ENCODE measurements around the gene NAA80. TPM values are rescaled to one million over a fixed set of nuclear protein-coding genes. Genes with fewer than 3 reads are reported as not detected.
"Not testable (repeated sequence)": the region's sequence is repeated elsewhere in the genome, so short reads cannot be mapped to it uniquely, and the experiment has no call there.

Gene NAA80
- total RNA-seq, 1 experiment from 2014 or later: 2.2 TPM

GRCh38 chr3:50262778-50263177 is 36.4 kb downstream of the NAA80 start:
- DNase-seq (ENCODE audit: low read depth in 1 of 2, low spot score in 2 of 2): no peak
- H3K27ac ChIP-seq: no peak overlapping the region
- no peaks in the 10 kb centered on the region for H3K9me3 ChIP-seq (replicated peaks)
- H3K36me3 ChIP-seq: peaks cover 25% of the 10 kb centered on the region
- H3K4me3 ChIP-seq: no peak overlapping the region
- H3K4me1 ChIP-seq (replicated peaks): peaks cover 50% of the 10 kb centered on the region
- no peaks in the 10 kb centered on the region for H3K27me3 ChIP-seq (replicated peaks)

GRCh38 chr3:50262200-50262599 is 37.0 kb downstream of the NAA80 start:
- Histone ChIP-seq H3K4me1 (replicated peaks) (peaks cover 44% of the 10 kb centered on the region), H3K36me3 (peaks cover 29% of the 10 kb centered on the region)
- H3K9me3 ChIP-seq (replicated peaks); H3K27ac ChIP-seq; DNase-seq (ENCODE audit: low read depth in 1 of 2, low spot score in 2 of 2); H3K27me3 ChIP-seq (replicated peaks); H3K4me3 ChIP-seq: not testable (repeated sequence)

DNA sequence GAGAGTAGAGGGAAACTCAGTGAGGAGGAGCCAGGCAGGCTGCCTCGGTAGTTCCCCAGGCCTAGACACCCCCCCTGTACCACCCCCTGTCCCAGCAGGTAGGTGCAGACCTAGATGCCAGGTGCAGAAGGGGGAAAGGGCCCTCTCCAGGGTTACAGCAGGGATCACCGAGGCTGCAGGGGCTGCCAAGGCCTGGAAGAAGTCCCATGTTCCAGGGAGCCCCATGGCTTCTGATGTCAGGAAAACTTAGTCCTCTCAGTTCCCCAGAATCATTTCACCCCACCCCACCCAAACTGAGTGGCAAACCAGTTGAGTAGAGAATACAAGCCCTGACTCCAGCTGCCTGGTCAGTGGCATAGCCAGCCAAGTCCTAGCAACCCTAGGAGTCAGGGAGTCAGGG is 37.7 kb downstream of the NAA80 start:
- Histone ChIP-seq H3K4me1 (replicated peaks) (peaks cover 43% of the 10 kb centered on the region), H3K27ac (no peak overlapping the region), H3K9me3 (replicated peaks) (no peaks in the 10 kb centered on the region), H3K27me3 (replicated peaks) (no peaks in the 10 kb centered on the region), H3K36me3 (peaks cover 36% of the 10 kb centered on the region), H3K4me3 (no peak overlapping the region)
- DNase-seq (ENCODE audit: low read depth in 1 of 2, low spot score in 2 of 2): no peak

GRCh38 chr3:50260942-50261441 is 38.2 kb downstream of the NAA80 start:
- no peak for DNase-seq (ENCODE audit: low read depth in 1 of 2, low spot score in 2 of 2)
- Histone ChIP-seq H3K4me1 (replicated peaks) (peaks cover 43% of the 10 kb centered on the region), H3K4me3 (peak overlapping the region; percentile 41), H3K27me3 (replicated peaks) (no peaks in the 10 kb centered on the region), H3K36me3 (peaks cover 40% of the 10 kb centered on the region), H3K27ac (peak overlapping the region; percentile 93), H3K9me3 (replicated peaks) (no peaks in the 10 kb centered on the region)

GRCh38 chr3:50260027-50260941 is 38.9 kb downstream of the NAA80 start:
- Histone ChIP-seq H3K9me3 (replicated peaks) (no peaks in the 10 kb centered on the region), H3K36me3 (peaks cover 45% of the 10 kb centered on the region), H3K27me3 (replicated peaks) (no peaks in the 10 kb centered on the region), H3K4me3 (peak overlapping the region; percentile 41), H3K4me1 (replicated peaks) (peaks cover 38% of the 10 kb centered on the region), H3K27ac (peak overlapping the region; percentile 93)
- DNase-seq (ENCODE audit: low read depth in 1 of 2, low spot score in 2 of 2): peak; percentile 82 to 92

- DNase-seq (ENCODE audit: low read depth in 1 of 2, low spot score in 2 of 2): no peak
- peaks cover 30% of the 10 kb centered on the region for H3K4me1 ChIP-seq (replicated peaks)
- no peak overlapping the region; the same call in 1 of the 2 replicates for H3K4me3 ChIP-seq
- H3K9me3 ChIP-seq (replicated peaks): no peaks in the 10 kb centered on the region
- no peak overlapping the region for H3K27ac ChIP-seq
- H3K27me3 ChIP-seq (replicated peaks): no peaks in the 10 kb centered on the region
- peaks cover 52% of the 10 kb centered on the region for H3K36me3 ChIP-seq
Observed at GRCh38 chr3:50259432-50260026, 39.7 kb downstream of the NAA80 start.

DNA sequence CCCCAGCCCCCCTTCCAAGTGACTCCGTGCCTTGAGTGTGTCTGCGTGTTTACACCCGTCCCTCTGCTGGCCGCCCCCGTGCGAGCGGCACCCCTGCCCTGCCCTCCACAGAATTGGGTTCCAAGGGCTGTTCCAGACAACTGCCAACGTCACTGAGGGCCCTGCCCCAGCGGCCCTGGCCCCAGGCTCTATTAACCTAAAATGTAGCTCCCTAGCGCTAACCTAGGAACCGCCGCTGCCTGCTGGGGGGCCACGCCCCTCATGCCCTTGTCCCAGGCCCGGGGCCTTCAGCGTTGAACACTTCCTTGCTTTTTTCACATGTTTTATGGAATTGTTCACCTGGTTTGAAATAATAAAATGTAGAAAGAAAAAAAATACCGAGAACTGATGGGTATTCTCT is 40.2 kb downstream of the NAA80 start:
- H3K4me3 ChIP-seq: no peak overlapping the region
- no peaks in the 10 kb centered on the region for H3K27me3 ChIP-seq (replicated peaks)
- H3K9me3 ChIP-seq (replicated peaks): no peaks in the 10 kb centered on the region
- H3K36me3 ChIP-seq: peaks cover 56% of the 10 kb centered on the region
- H3K4me1 ChIP-seq (replicated peaks): peaks cover 25% of the 10 kb centered on the region
- H3K27ac ChIP-seq: no peak overlapping the region
- DNase-seq (ENCODE audit: low read depth in 1 of 2, low spot score in 2 of 2): no peak

DNA sequence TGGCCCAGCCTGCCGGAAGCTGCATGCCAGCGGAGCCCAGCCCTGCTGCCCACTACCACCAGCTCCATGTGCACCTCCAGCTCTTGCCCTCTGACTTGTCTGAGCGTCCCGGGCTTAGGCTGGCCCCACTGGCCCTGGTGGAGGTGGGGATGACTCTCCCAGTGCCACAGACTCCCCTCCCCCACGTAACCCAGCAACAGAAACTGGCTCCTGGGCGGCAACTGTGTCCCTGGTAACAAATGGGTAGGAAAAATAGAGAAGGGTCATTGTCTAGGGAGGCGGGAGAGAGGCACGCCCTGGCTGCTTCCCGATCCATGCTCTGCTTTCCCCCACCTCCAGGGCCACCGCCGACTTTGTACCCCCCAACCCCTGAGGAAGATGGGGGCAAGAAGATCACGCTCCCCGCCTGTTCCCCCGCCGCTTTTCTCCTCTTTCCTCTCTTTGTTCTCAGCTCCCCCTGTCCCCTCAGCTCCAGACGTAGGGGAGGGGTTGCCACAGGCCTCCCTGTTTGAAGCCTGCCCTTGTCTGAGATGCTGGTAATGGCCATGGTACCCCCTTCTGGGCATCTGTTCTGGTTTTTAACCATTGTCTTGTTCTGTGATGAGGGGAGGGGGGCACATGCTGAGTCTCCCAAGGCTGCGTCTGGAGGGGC is 41.0 kb downstream of the NAA80 start:
- Histone ChIP-seq H3K27me3 (replicated peaks) (no peaks in the 10 kb centered on the region), H3K4me3 (no peak overlapping the region), H3K36me3 (peaks cover 64% of the 10 kb centered on the region), H3K9me3 (replicated peaks) (no peaks in the 10 kb centered on the region), H3K4me1 (replicated peaks) (peaks cover 19% of the 10 kb centered on the region), H3K27ac (no peak overlapping the region)
- DNase-seq (ENCODE audit: low read depth in 1 of 2, low spot score in 2 of 2): no peak

- H3K4me1 ChIP-seq (replicated peaks): peaks cover 19% of the 10 kb centered on the region
- peaks cover 74% of the 10 kb centered on the region for H3K36me3 ChIP-seq
- H3K27me3 ChIP-seq (replicated peaks): no peaks in the 10 kb centered on the region
- DNase-seq (ENCODE audit: low read depth in 1 of 2, low spot score in 2 of 2): no peak
- no peaks in the 10 kb centered on the region for H3K9me3 ChIP-seq (replicated peaks)
- no peak overlapping the region for H3K4me3 ChIP-seq
- H3K27ac ChIP-seq: no peak overlapping the region
Observed at GRCh38 chr3:50256978-50257890, 42.0 kb downstream of the NAA80 start.

DNA sequence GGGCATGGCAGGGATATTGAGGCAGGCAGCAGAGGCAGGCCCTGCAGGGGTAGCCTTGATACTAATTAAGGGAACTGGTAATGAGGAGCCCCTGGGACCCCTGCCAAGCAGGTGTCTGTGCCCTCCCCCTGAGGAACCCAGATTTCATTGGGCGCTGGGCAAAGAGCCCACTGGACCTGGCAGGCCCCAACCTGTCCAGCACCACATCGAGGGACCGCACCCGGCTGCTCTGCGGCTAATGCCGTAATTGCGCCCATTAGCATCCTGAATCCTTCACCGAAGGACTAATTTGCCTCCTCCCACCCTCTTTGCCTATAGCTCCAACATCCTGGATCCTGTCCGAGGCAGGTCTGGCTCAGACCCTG is 44.0 kb downstream of the NAA80 start:
- peaks cover 86% of the 10 kb centered on the region for H3K36me3 ChIP-seq

DNA sequence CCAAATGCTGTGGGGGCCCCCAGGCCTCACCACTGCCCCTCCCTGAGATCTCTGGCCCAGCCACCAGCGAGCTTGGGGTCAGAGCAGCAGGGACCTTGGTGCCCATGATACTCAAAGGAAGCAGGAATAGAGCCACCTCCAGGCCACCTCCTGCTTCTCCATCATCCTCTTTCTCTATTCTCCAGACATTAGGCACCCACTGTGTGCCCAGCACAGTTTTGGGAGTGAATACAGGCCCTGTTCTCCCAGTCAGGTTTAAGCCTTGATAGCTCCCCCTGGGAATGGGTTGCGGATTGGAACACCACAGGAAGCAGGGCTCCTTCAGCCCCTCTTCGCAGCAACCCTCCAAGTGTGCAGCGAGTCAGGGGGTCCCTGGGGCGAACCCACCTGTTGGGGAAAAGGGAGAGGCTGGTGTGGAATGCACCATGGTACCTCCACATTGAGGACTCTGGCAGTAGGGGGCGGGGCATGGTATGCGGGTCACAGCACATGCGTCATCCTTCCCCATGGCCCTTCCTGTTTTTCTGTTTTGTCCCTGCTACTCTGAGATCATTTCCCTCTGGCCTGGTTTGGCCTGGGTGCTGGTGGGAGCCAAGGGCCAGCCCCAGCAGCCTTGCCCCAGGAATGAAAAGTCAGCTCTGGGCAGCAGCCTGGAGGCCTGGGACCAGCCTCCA is 44.5 kb downstream of the NAA80 start:
- H3K4me1 ChIP-seq (replicated peaks): peaks cover 9% of the 10 kb centered on the region
- no peaks in the 10 kb centered on the region for H3K9me3 ChIP-seq (replicated peaks)
- H3K27ac ChIP-seq: no peak overlapping the region
- DNase-seq (ENCODE audit: low read depth in 1 of 2, low spot score in 2 of 2): no peak
- H3K4me3 ChIP-seq: no peak overlapping the region
- peaks cover 91% of the 10 kb centered on the region for H3K36me3 ChIP-seq
- no peaks in the 10 kb centered on the region for H3K27me3 ChIP-seq (replicated peaks)

More for the DNA sequence above, 44.0 kb downstream of the NAA80 start:
- no peak overlapping the region for H3K27ac ChIP-seq
- DNase-seq (ENCODE audit: low read depth in 1 of 2, low spot score in 2 of 2): no peak
- no peaks in the 10 kb centered on the region for H3K9me3 ChIP-seq (replicated peaks)
- H3K27me3 ChIP-seq (replicated peaks): no peaks in the 10 kb centered on the region
- no peak overlapping the region for H3K4me3 ChIP-seq
- peaks cover 14% of the 10 kb centered on the region for H3K4me1 ChIP-seq (replicated peaks)

- DNase-seq (ENCODE audit: low read depth in 1 of 2, low spot score in 2 of 2): no peak
- H3K9me3 ChIP-seq (replicated peaks): no peaks in the 10 kb centered on the region
- no peak overlapping the region for H3K27ac ChIP-seq
- H3K4me3 ChIP-seq: no peak overlapping the region
- no peaks in the 10 kb centered on the region for H3K27me3 ChIP-seq (replicated peaks)
- H3K4me1 ChIP-seq (replicated peaks): peaks cover 38% of the 10 kb centered on the region
- H3K36me3 ChIP-seq: peaks cover 87% of the 10 kb centered on the region
Observed at GRCh38 chr3:50251220-50251619, 48.0 kb downstream of the NAA80 start.

GRCh38 chr3:50250514-50250913 is 48.7 kb downstream of the NAA80 start:
- peaks cover 45% of the 10 kb centered on the region for H3K4me1 ChIP-seq (replicated peaks)
- H3K27ac ChIP-seq: no peak overlapping the region
- no peak overlapping the region for H3K4me3 ChIP-seq
- peaks cover 85% of the 10 kb centered on the region for H3K36me3 ChIP-seq
- H3K9me3 ChIP-seq (replicated peaks): no peaks in the 10 kb centered on the region
- no peaks in the 10 kb centered on the region for H3K27me3 ChIP-seq (replicated peaks)
- no peak for DNase-seq (ENCODE audit: low read depth in 1 of 2, low spot score in 2 of 2)

All from SJSA1 (cell line).